Middle frontal gyrus (tissue), 1 donor: Measurements from ENCODE around the gene IGHMBP2.

Experiments used
- DNase-seq: peaks from one replicate; pipeline ENCODE4 v3.0.0-alpha.2; 2015; ENCODE audit warnings: low spot score; ENCODE audit errors: extremely low spot score

Gene IGHMBP2

DNA sequence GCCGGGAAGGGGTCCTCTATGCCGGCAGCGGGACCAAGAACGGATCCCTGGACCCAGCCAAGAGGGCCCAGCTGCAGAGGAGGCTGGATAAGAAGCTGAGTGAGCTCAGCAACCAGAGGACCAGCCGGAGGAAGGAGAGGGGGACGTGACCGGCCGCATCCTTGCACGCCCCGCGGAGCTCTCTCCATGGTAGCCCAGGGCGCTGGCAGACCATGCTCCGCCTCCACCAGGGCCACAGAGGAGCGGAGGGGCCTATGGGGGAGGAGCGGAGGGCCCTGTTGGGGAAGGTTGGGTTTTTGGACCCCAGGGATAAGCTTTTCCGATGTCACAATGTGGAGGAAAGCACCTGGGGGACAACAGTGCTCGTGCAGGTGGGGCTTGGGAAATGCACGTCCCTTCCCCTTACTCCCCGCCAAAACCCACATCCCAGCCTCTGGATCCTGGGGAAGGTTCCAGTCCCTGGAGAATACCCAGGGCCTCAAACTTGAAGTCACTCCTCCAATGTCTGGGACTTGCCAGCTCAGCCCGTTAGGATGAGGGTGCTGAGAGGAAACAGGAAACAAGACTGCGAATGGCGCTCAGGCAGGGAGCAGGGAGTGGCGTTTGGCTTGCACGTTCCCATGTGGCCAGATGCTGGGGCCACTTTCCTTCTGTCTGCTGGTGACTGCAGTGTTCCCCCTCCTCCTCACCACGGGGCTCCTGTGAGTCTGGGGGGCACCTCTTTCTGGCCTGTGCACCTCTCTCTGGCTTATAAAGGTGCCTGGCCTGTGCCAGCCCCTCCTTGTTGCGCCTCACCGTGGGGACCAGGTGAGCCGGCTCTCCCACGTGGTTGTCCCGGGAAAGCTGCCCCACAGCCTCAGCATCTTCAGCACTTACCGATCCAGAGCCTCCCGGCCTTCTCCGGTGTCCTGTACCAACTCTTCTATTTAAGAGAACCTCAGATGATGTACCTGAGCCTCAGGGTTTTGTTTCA, 36.2 kb downstream of the IGHMBP2 start:
- DNase-seq = no peak

DNA sequence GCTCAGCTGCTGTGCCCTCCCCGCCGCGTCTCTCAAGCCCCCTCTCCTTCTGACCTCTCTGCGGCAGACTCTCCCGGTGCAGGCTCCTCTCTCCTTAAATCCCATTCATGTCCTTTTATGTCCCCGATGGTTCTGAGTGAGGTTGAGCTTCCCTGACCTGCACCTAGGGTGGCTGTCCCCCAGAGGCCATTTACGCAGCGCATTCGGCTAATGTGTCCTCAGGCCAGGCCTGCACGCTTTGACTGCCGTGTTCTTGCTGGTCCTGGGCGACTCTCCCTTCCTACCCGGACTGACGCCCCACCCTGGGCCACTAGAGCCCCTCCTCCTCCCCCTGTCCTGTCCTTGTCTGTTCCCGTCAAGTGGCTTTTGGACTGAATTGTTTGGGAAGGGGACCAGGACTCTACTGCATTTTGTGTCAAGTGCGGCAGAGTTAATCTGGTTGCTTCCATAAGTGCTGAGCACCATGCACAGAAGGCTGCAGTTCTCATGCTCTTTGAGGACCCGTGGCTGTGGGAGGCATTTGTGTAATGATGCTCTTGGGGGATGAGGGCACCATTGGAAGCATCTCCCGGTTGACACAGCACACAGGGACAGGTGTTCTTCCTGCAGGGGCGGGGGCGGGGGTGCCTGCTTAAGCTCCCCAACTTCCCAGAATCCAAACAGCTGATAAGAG, 37.1 kb downstream of the IGHMBP2 start:
- no peak for DNase-seq

DNA sequence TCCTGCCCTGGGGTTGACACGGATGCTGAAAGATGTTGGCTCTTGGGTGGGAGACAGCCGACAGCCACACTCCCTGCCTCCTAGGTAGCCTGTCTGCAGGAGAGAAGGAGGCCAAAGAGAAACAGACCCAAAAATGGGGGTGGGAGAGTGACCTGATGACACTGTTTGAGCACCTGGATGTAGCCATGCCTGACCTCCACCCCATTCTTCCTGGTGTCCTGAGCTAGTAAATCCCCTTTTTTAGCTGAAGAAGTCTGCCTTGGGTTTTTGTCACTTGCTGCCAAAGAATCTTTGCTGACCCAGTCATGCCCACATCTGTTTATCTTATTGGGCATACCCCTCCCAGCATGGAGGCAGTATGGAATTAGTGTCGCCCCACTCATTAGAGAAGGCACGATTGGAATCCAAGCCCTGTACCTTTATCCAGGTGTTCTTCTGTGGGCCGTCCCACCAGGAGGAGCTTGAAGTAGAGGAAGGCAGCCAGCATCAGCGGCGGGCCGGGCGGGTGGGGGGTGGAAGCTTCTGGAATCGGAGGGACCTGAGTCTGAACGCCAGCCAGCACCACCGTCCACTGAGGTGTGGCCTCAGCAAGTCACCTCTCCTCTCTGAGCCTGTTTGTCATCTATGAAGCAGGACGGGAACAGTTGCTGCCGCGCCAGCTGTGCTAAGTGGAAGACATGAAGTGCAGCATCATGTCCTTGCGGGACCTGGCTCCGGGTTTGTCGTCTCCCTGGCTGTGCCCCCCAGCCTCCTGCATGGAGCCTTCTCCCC, 37.8 kb downstream of the IGHMBP2 start:
- no peak for DNase-seq

DNA sequence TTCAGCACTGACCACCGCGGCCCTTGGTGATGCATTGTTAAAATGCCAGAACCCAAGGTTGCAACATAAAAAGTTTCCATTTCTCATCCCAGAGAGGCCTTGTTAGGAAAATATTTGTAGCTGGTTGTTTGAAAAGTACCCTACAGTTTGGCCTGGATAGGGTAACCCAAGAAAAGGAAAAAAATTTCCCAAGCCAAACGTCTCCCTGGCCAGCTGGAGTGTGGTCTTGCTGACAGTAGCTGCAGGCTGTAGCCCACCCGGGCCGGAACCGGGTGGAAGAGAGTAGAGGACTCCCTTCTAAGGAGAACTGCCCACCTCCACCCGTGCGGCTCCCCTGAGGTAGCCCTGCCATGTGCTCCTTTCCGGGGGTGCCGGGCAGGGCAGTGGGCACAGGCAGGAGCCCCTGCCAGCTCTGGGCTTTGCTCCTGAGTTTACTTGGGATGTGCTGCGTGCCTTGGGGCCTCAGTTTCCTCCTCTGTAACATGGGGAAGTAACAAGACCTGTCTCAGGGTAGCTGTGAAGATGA, 38.5 kb downstream of the IGHMBP2 start:
- DNase-seq = no peak

DNA sequence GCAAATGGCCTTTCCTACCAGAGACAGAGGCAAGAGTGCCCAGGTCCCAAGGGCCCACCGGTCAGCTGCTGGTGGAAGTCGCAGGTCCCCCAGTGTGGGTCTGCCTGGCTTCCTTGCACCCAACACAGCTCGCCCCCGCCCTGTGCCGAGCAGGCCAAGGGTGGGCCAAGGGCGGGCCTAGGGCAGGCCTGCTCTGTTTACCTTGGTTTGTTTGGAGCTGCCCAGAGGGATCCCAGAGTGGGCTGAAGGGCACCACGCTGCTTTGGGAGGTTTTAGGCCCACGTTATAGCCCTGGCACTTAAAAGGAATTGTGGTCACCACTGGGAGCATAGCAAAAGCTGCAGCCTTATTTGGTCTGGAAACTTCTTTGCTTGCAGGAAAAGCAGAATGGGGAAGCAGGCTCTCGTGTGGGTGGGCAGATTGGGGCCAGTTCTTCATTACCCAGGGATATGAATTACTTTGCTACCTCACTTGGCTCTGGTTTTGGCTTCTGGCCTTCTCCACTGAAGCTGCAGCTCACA, 39.1 kb downstream of the IGHMBP2 start:
- no peak for DNase-seq

DNA sequence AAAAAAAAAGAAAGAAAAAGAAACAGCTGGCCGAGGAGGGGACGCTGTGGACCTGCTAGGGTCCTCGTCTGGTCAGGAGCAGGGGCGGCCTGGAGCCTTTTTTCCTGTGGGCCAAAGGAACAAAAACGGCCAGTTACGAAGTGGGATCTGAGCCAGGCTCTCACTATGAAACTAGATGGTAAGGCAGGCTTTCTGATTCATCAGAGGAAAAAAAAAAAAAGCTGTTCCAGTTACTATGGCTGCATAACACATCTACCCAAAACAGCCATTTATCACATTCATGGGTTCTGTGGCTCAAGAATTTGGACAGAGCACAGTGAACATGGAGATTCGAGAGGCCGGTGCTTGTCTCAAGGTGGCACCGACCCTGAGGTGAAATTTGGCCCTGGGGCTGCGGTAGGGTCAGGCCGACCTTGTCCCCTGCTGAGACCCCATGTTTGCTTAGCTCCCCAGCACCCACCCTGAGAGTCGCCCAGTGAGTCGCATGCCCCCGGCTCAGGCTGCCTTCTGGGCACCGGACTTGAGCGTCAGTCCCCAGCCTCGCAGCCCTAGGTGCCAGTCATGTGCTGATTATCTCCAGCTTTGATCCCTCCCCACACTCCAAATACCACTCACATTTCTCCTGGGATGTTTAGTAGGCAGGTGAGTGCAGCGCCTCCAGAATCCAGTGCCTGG, 42.9 kb downstream of the IGHMBP2 start:
- no peak for DNase-seq

DNA sequence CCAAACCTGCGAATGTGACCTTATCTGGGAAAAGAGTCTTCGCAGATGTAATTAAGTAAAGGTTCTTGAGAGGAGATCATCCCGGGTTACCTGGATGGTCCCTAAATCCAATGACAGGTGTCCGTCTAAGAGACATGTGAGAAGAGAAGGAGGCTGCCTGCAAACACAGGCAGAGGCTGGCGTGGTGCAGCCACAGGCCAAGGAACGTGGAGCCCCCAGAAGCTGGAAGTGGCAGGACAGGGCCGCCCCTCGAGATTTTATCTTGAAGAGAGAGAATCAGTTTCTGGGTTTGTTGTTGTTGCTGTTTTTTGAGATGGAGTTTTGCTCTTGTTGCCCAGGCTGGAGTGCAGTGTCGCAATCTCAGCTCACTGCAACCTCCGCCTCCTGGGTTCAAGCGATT, 43.5 kb downstream of the IGHMBP2 start:
- no peak for DNase-seq

DNA sequence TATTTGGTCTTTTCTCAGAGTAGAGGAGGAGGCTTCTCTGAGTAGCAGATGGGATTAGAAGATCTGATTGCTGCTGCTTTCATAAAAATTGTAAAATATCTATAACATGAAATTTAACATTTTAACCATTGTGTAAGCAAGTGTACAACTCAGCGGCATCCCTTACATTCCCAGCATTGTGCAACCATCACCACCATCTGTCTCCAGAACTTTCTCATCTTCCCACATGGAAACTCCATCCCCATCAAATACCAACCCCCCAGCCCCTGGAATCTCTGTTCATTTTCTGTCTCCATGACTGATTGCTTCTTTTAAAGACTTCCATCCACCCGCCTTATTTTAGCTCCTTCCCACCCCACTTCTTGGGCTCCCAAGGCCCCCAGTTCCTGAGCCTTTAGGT, 44.8 kb downstream of the IGHMBP2 start:
- DNase-seq = no peak

DNA sequence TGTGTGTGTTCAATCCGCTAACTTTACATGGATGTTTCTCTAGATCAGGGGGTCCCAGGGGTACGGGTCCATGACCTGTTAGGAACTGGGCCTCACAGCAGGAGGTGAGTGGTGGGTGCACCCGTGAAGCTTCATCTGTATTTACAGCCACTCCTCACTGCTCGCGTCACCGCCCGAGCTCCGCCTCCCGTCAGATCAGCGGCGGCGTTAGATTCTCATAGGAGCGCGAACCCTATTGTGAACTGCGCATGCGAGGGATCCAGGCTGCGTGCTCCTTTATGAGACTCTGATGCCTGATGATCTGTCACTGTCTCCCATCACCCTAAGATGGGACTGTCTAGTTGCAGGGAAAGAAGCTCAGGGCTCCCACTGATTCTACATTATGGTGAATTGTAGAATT, 45.2 kb downstream of the IGHMBP2 start:
- DNase-seq = no peak

DNA sequence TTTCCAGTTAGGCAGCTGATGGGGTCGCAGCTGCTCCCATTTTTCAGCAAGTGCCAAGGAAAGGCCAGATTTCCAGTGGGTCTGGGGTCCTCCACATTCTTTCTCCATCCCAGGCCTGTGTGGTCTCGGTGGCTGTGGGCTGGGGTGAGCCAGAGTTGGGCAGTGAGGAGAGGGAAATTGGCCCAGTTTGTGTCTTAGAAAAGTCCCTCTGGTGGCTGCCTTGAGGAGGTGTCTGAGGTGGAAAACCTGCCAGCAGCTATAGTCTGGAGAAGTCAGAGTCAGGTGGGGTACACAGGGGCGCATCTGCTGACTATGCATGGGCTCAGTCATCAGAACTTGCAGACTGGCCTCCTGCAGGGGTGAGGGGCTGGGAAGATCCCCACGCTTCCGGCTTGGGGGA, 46.6 kb downstream of the IGHMBP2 start:
- DNase-seq = no peak

DNA sequence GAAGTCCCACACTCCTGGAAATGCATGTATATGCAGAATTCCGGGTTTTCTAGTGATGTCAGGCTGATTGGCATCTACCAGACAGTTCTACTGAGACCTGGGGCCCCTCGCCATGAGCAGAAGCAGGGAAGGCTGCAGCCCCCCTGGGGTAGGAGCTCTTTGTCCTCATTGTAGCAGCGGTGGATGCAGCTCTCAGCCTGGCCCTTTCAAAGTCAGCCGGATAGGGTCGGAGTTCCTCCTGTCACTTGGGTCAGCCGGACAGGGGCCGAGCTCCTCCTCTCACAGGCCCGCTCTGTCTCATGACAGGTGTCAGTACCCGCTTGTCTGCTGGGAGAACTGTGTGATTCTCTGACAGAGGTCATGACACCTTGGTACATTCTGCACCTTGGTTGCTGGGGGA, 47.1 kb downstream of the IGHMBP2 start:
- no peak for DNase-seq

DNA sequence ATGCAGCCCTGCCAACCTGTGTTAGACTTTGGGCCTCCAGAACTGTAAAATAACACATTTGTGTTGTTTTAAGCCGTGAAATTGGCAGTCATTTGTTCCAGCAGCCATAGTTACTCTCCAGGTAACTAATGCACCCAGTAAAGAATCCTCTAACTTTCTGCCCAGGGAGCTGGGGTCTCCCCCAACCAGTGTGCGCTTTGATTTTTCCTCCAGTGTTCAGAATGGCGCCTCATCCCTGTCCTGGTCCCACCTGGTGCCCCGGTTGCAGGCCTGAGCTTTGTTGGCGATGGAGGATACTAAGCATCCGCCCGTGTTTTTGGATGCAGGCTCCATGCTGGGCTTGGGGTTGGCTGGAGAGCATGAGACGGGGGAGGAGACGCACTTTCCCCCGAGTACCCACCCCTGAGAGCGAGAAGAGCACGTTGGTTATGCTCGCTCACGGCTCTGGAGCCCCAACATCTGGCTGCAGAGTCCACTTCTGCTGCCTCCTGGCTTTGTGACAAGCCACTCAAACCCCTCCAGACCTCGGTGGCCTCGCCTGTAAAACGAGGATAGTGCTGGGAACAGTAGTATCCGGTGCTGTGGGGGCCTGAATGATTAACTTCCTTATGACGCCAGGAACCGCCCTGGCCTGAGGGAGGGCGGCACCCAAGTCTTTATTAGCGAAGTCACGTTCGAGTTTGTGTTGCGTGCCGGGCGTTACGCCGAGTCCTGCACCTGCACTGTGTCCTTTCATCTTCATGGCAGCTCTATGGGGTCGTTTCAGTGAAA, 51.3 kb downstream of the IGHMBP2 start:
- DNase-seq = no peak

DNA sequence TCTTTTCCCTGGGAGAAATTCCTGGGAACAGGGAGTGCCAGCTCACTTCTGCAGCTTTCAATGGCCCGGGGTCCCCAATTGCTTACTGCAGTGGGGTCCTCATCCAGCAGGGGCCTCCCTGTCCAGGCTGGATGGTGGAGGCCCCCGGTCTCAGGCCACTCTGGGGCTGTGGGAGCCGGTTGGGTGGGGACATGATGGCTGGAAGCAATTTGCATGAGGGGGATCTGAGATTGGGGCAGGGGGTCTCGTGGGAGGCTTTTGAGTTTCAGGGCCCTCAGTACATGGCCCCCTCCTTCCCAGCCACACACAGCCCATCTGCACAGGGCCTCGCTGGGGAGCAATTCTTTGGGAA, 51.9 kb downstream of the IGHMBP2 start:
- no peak for DNase-seq

DNA sequence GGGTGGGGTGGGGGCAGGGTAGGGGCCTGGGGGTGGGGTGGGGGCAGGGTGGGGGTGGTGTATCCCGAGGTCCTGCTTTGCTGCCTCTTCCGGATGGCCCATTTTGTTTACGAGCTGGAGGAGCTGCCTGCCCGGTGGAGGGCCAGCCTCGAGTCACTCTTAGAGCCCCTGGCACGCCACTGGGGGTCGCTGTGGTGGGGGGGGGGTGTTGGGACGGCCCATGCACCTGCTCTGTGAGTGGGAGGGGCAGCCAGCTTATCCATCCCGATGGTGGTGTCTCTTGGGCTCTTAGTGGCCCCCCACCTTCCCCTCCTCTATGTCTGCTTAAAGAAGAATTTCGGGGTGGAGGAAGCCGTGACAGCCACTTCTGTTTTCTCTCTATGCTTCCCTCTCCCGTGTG, 52.5 kb downstream of the IGHMBP2 start:
- no peak for DNase-seq

DNA sequence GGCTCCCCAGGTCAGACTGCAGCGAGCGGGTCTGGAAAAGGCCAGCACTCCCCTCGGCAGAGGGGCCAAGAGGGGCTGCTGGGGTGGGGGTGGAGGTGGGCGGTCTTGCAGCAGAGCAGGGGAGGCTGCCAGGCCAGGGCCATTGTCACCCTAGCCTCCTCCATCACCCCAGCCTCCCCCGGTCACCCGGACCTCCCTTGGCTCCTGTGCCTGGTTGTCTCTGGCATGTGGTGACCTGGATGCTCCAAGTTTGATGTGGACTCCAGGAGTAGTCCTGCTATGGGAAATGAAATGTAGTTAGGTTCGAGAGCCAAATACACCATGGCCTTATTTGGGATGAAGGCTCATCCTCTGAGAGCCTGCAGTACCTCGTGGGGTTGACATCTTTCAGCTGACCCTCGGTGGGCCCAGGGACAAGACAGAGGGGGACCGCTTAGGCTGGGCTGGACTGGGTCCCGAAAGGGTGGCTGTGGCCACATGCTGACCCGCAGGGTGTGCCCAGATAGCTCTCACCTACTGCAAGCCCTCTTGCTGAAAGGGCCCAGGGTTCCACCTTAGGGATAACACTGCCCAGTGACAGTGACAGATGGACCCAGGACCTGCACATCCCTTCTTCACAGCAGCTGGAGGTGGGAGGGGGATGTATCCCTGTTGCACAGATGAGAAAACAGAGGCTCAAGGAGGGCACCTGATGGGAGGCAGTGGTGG, 53.0 kb downstream of the IGHMBP2 start:
- DNase-seq = no peak

DNA sequence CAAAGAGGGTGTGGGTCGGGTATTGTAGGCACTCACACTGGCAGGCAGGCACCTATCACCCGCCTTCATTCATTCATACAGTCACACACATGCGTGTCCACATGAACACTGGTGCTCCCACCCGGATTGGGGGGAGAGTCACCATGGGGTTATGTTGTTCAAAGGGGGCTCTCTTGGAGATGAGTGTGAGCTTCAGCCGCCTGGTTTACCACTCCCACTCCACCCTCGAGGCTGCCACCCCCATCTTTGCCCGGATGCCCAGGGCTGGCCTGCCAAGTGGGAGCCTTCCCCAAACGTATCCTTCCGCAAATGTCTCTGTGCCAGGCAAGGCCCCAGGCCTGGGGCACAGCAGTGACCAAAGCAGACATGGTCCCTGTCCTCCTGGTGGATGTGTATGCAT, 54.5 kb downstream of the IGHMBP2 start:
- DNase-seq = no peak

DNA sequence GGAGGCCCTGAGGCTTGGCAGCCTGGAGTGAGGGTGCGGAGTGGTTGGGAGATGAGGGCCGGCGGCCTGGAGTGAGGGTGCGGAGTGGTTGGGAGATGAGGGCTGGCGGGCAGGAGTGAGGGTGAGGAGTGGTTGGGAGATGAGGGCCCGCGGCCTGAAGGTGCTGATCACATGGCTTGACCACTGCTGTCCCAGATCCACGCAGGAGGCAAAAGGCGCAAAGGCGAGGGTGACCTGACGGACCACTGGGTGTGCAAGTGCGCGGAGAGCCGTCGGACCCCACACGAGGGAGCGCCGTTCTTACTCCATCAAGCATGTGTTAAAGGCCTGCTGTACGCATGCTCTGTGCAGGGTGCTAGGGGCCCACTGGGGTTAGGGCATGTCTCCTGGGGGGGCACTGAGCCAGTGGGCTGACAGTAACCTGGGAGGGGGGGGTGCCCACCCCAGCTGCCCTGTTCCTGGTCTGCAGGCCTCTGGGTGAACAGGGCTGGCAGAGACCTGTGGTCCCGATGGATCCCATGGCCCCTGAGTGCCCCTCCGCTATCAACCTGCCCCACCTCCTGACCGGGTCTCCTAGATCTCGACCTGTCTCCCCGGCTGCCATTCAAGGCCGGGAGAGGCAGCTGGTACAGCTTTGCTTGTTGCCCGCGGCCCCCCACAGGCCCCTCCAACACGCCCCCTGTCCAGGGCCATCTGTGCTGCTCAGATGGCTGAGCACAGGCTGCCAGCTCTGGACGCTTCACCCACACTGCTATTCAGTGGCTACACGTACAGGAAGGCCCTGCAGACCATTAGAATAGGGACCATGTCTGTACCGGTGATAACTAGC, 56.0 kb downstream of the IGHMBP2 start:
- DNase-seq = no peak

DNA sequence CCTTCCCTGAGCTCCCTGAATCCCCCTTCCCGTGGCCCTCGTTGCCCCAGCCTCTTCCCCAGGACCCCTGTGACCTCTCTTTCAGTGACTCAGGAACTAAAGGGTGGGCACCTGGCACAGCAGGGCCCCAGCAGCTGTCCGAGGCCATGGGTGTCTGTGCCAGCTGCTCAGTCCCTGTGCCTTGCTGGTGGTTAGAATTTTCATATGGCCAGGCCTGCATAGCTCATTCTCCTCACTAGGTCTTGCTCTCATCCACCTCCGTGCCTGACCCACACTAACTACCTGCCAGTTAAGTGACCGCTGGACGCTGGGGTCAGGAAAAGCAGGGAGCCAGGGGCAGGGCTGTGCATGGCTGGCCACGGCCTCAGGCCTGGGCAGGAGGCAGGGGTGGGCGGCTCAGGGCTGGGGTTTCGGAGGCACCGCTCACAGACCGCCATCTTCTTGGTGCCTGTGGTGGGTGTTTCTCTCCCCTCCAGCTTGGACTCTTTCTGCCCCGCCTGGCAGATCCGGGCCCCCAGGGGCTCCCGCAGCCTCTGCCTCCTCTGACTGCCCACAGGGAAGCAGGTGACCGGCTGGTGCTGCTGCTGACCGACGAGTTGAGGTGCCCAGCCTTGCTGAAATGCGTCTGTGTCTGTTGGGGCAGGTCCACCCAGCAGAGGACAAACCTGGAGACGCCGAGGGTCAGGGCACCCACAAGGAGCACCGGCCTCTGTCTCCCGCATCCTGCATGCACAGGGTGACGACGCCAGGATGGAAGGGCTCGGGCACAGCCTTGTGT, 56.8 kb downstream of the IGHMBP2 start:
- DNase-seq = no peak
